ENCODE data around the gene STIP1.

Gene STIP1

GRCh38 chr11:64140082-64140481 is 45.9 kb upstream of the STIP1 start:
- H4K20me1 ChIP-seq (ENCODE audit: insufficient read depth, low read length) = peaks cover 6% of the 10 kb centered on the region; the same call in 1 of the 2 replicates
- no peak overlapping the region for H3K9ac ChIP-seq (ENCODE audit: low read length)
- H3K9me3 ChIP-seq (ENCODE audit: insufficient read depth, low read length) = no peaks in the 10 kb centered on the region
- TF ChIP-seq CTCF (IDR thresholded peaks at IDR 0.05; ENCODE audit: low read depth, low read length) = no peak
- no peak for TF ChIP-seq EZH2phosphoT487 (IDR thresholded peaks at IDR 0.05; ENCODE audit: low read depth)
- H3K27me3 ChIP-seq (ENCODE audit: low read depth, low read length) = no peaks in the 10 kb centered on the region
- no peaks in the 10 kb centered on the region for H3K79me2 ChIP-seq (ENCODE audit: low read length)
- no peak overlapping the region for H3K4me3 ChIP-seq (ENCODE audit: low read length)
- no peaks in the 10 kb centered on the region for H3K36me3 ChIP-seq (replicated peaks; ENCODE audit: low read depth, low read length)
- no peak overlapping the region for H2AFZ ChIP-seq (ENCODE audit: low read depth, low read length)
- H3K4me1 ChIP-seq (ENCODE audit: low read length) = peaks cover 21% of the 10 kb centered on the region
- no peak overlapping the region for H3K27ac ChIP-seq (ENCODE audit: low read length)
- H3K4me2 ChIP-seq (ENCODE audit: low read length) = no peak overlapping the region

GRCh38 chr11:64141081-64141783 is 44.7 kb upstream of the STIP1 start:
- H3K4me1 ChIP-seq (ENCODE audit: low read length) = peaks cover 21% of the 10 kb centered on the region
- no peak overlapping the region for H3K4me3 ChIP-seq (ENCODE audit: low read length)
- no peaks in the 10 kb centered on the region for H3K36me3 ChIP-seq (replicated peaks; ENCODE audit: low read depth, low read length)
- peaks cover 6% of the 10 kb centered on the region; the same call in 1 of the 2 replicates for H4K20me1 ChIP-seq (ENCODE audit: insufficient read depth, low read length)
- no peak overlapping the region for H2AFZ ChIP-seq (ENCODE audit: low read depth, low read length)
- TF ChIP-seq EZH2phosphoT487 (IDR thresholded peaks at IDR 0.05; ENCODE audit: low read depth) = no peak
- H3K79me2 ChIP-seq (ENCODE audit: low read length) = no peaks in the 10 kb centered on the region
- H3K9me3 ChIP-seq (ENCODE audit: insufficient read depth, low read length) = no peaks in the 10 kb centered on the region
- H3K27ac ChIP-seq (ENCODE audit: low read length) = no peak overlapping the region
- H3K27me3 ChIP-seq (ENCODE audit: low read depth, low read length) = no peaks in the 10 kb centered on the region
- H3K4me2 ChIP-seq (ENCODE audit: low read length) = no peak overlapping the region
- no peak overlapping the region for H3K9ac ChIP-seq (ENCODE audit: low read length)

- no peaks in the 10 kb centered on the region for H4K20me1 ChIP-seq (ENCODE audit: insufficient read depth, low read length)
- H3K27ac ChIP-seq (ENCODE audit: low read length) = no peak overlapping the region
These were observed 41.1 kb upstream of the STIP1 start for GRCh38 chr11:64144587-64145472.

More at GRCh38 chr11:64144587-64145472, 41.1 kb upstream of the STIP1 start:
- H3K27me3 ChIP-seq (ENCODE audit: low read depth, low read length) = no peaks in the 10 kb centered on the region
- H3K4me3 ChIP-seq (ENCODE audit: low read length) = no peak overlapping the region
- no peak overlapping the region for H3K9ac ChIP-seq (ENCODE audit: low read length)
- no peak overlapping the region for H2AFZ ChIP-seq (ENCODE audit: low read depth, low read length)
- no peak for TF ChIP-seq CTCF (IDR thresholded peaks at IDR 0.05; ENCODE audit: low read depth, low read length)
- TF ChIP-seq EZH2phosphoT487 (IDR thresholded peaks at IDR 0.05; ENCODE audit: low read depth) = no peak
- peaks cover 15% of the 10 kb centered on the region for H3K4me1 ChIP-seq (ENCODE audit: low read length)
- no peaks in the 10 kb centered on the region for H3K36me3 ChIP-seq (replicated peaks; ENCODE audit: low read depth, low read length)
- H3K9me3 ChIP-seq (ENCODE audit: insufficient read depth, low read length) = no peaks in the 10 kb centered on the region
- no peak overlapping the region for H3K4me2 ChIP-seq (ENCODE audit: low read length)
- no peaks in the 10 kb centered on the region for H3K79me2 ChIP-seq (ENCODE audit: low read length)
